ENCODE results near the gene CCDC28A. TPM values are rescaled to one million over a fixed set of nuclear protein-coding genes. Genes with fewer than 3 reads are reported as not detected.
A peak's percentile ranks its signal among the peaks of the same experiment; 100 is the strongest.

The CCDC28A gene
- total RNA-seq, 1 experiment from 2014 or later = 40.8 TPM

DNA sequence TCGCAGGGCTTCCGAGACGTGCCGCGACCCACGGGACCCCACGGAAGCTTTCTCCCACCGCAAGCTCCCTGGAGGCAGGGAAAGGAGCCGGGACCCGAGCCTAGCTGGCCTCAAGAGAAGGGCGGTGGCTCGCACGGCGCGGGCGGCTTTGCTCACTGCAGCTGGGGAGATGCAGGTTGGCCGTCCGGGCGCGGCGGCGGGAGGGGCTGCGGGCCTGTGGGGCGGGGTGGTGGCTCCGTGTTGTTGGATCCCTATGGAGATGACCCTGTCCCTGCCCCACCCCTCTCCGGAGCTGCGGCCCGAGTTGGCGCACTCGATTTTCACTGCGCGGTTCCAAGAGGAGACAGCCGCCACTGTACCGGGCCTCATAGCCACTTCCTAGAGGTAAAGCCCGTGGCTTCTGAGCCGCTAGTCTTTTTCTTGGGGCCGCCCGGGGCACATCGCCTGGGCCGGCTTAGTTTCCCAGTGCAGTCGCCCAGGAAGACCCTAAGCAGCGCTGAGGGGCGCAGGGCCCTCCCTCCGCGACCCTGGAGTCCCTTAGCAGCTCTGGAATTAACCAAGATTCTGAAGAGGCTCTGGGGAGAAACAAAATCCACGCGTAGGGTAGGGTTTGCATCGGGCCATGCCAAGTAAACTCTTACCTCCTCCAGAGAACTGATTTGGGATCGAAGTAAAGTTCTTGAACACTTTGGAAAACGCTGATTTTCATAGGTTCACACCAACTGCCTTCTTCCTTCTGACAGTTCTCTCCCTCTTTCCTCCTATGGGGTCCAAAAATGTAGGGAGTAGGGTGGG is 22.4 kb downstream of the CCDC28A start, which contains the start of gene ECT2L:
Gene ECT2L, plus strand, starts transcription at position 279 of the 795 bp plus-strand sequence. CDS start 17,188 bp downstream, outside the sequence.
- peak; percentile 68 for DNase-seq (ENCODE audit: low read depth)

DNA sequence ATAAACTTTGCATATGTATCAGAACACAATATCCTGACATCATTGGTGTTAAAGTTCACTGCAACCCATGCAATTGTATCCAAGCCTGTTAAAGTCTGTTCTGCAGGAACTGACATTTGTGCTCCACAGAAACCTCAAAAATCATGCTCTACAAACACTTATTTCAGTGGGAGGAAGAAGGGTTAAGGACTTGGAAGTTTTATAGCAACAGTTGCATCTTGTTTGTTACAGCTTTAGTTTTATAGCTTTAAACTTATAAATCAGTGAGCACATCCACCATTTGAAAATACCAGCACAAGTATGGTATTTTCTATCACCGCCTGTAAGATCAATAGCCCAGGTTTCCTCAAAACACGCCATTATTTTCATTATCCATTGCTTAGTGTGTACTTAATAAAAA is 23.2 kb downstream of the CCDC28A start:
- DNase-seq (ENCODE audit: low read depth) = no peak

DNA sequence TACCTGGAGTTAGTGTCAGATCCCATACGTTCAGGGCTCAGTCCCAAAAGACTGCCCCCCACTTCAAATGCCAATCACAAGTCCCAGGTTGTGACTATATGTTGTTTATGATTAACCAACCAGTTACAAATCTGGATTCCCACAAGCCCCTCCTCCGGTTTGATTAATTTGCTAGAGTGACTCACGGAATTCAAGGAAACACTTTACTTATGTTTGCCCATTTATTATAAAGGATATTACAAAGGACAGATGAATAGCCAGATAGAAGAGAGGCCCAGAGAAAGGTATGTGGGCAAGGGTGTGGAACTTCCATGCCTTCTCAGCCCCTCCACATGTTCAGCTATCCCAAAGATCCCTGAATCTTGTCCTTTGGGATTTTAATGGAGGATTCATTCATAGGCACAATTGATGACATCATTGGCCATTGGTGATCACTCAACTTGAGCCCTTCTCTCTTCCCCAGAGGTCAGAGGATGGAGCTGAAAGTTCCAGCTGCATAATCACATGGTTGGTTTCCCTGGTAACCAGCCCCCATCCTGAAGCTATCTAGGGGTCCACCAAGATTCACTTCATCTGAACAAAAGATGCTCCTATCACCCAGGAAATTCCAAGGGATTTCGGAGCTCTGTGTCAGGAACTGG is 24.4 kb downstream of the CCDC28A start:
- DNase-seq (ENCODE audit: low read depth) = no peak

DNA sequence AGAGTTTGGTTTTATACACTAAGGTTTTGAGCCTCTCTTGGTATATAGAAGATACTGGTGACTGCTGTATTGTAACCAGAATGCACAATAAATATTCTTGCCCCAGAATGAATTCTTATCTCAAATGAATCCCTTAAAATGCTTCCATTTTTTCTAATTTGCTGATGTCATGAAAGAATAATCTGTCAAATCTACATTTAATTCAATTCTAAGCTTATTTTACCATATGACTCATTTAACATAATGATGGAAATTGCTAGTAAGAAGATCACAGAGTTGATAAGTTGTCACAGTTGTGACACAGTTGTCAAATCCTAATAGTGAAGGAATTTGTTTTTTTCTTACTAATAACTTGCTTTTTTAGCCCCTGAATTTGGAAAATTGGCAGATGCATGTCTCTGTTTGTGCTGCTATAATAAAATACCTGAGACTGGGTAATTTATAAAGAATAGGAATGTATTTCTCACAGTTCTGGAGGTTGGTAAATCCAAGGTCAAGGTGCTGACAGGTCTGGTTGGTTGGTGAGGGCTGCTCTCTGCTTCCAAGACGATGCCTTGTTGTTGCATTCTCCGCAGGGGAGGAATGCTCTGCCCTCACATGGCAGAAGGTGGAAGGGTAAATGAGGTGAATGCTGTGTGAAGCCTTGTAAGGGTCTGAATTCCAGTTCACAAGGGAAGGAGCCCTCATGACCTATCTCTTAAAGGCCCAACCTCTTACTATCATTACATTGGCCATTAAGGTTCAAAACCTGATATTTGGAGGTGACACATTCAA is 27.0 kb downstream of the CCDC28A start:
- DNase-seq (ENCODE audit: low read depth) = peak; percentile 37

DNA sequence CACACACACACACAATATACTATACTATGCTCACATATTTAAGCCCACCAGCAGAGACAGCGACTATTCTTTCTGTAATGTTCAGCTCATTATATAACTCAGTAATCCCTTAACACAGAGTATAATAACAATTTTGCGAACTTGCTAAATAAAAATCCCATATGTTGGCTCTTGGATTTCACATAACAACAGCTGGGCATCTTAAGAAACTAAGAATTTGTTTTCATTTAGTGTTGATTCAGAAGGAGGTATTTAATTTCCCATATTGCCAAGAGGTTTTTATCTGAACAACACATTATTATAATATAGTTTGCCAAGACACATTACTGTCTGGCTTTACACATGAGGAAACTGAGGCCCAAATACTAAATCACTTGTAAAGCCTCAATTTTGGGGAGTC is 29.8 kb downstream of the CCDC28A start:
- no peak for DNase-seq (ENCODE audit: low read depth)

DNA sequence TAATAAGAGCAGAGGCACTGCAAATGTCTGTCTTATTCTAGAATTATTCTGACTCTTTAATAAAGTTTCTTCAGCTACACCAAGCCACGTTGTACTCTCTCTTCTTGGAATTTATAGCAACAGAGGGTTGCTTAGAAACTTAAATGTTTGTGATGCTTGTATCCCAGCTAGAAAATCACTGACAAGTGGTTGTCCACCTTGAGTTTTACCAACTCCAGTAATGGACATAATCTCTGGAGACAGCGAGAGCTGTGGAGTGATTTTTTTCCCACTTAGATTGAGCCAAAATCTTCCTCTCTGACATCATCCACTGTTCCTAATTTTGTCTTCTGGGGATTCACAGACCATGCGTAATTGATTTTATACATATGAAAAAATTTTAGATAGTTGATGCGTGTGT is 30.3 kb downstream of the CCDC28A start:
- no peak for DNase-seq (ENCODE audit: low read depth)

DNA sequence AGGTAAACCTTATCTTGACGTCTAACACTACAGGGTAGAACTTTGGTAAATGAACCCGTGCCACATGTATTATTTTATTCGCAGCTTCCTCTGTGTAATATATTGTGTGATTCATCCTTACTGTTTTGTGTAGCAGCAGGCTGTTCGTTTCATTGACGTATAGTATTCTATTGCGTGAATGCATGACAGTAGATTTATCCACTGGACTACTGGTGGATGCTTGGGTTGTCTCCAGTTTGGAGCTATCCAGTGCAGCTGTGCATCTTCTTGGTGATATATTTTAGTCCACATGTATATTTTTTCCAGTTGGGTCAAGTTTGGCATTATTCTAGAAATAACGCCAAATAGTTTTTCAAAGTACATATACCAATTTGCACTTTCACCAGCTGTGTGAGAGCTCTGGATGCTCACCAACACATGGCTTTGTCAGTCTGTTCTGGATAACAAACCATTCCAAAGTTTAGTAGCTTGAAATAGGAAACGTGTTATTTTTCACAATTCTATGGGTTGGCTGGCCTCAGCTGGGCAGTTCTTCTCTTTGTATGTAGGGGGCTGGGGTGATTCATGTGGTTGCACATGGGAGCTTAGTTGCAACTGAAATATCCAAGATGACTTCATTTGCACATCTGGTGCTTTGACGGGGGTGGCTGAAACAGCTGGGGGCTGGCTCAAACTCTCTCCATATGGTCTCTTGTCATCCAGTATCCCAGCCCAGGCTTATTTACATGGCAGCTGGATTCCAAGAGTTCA is 31.6 kb downstream of the CCDC28A start:
- DNase-seq (ENCODE audit: low read depth) = no peak

DNA sequence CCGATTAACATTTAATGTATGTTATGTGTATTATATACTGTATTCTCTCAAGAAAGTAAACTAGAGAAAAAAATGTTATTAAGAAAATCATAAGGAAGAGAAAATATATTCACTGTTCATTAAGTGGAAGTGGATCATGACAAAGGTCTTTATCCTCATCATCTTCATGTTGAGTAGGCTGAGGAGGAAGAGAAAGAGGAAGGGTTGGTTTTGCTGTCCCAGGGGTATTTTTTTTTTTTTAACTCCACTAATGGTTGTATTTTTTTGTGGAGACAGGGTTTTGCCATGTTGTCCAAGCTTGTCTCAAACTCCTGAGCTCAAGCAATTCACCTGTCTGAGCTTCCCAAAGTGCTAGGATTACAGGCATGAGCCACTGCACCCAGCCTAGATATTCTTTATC is 33.3 kb downstream of the CCDC28A start:
- no peak for DNase-seq (ENCODE audit: low read depth)

DNA sequence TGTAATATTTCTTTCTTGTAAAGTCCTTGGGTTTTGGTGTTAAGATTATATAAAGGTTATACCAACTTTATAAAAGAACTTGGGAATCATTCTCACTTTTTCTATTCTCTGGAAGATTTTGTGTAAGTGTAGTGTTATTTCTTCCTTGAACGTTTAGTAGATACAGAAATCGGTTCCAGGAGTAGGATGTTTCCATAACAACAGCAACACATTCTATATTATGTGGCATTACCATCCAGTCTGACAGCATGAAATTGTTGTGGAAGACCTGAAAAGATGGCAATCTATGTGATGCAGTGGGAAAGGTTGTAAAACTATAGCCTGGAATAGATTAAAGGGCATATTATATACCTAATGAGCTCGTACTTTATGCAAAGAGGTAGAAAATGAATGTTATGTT is 36.1 kb downstream of the CCDC28A start:
- DNase-seq (ENCODE audit: low read depth) = no peak

DNA sequence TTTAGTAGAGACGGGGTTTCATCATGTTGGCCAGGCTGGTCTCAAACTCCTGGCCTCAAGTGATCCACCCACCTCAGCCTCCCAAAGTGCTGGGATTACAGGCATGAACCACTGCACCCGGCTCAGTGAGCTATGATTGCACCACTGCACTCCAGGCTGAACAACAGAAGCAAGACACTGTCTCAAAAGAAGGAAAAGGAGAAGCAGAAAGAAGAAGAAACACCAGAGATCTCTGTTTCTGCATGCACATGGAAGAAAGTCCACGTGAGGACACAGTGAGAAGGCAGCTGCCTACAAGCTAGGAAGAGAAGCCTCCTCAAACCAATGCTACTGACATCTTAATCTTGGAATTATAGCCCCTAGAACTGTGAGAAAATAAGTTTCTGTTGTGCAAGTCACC is 38.3 kb downstream of the CCDC28A start:
- no peak for DNase-seq (ENCODE audit: low read depth)

DNA sequence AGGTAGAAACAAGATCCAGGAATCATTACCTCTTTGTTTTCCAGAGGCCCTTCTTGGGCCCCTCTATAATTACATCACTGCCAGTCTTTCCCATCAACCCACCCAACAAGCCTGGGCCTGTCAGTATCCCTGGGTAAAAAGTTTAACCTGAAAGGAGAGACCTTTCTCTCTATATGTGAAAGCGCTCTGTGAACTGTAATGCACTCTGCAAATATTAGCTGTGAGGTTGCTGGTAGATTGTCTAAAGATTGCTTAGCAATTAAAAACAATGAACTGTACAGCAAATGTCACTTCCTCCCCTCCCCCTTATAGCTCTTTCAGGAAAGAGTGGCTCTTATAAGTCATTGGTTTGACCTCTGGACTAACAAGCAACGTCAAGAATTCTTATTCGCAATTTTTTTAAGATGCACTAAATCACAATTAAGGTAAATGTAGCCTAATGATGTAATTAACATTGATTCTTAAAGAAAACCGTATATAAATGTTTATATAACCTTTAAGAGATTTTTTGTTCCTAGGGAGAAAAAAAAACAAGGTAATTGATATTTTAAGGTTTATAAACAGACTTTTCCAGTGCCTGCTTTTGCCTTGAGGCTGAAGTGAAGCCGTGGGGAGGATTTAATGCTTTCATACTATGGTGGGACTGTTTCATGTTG is 40.7 kb downstream of the CCDC28A start:
- no peak for DNase-seq (ENCODE audit: low read depth)

DNA sequence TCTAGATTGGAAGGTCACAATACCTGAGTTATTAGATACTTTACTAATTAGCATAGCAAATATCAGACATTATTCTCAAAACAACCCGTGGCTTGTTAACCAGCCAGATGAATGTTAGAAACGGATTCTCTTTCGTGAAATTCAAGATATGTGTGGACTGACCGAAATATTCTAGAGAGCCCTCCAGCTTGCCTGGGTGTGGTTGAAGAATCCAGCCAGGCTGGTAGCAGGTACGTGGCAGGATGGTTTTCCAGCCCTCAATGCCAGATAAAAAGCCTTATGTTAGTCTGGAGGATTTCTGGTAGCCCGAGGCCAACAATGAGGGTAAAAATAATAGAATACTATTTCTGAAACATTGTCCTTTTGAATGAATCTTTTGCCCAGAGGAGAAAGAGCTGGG is 41.7 kb downstream of the CCDC28A start:
- DNase-seq (ENCODE audit: low read depth) = no peak

DNA sequence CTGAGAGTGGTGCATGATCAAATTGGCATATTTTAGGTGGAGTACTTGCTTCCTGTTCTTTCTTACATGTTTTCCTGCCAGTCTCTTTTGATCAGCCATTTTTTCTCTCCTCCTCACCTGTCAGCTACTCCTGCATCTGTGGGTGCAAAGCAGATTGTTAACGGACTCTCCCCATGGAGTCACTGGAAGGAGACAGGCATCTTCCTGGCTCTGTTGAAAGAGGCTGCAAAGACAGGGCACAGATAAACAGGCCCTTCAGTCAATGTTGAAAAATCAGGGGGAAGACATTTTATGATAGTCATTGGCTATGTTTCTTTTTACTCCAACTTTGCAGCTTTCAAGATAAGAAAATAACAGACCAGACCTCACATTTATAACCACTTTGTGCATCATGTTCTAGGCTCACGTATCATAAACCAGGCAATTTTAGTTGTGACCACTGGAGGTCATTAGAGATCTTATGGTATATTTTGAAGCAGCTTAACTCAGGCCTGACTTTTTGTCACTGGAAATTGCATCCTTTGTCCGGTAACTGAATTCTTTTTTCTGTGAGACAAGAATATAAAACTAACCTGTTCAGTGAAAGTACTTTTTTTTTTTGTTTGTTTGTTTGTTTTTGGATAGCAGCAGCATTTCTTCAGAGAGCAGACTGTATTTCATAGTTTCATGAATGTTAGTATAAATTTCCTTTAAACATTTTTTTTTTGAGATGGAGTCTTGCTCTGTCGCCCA is 42.4 kb downstream of the CCDC28A start:
- DNase-seq (ENCODE audit: low read depth) = peak; percentile 80

DNA sequence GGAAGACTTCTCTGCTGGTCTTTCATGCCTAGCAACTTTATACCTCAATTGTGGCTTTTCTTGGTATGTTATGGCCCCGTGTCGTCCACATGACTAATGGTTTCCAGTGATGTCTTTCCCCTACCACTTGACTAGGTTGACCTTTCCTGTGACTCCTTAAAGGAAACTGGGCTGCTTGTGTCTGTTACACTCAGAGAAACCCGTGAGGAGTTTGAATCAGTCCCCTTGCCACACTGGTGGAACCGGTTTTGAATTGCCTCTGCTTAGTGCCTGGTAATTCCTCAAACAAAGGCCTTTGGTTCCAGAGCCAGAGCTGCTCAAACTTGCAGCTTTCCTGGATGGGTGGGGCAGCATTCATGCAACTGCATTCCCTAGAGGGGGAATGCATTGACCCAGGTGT is 44.2 kb downstream of the CCDC28A start:
- DNase-seq (ENCODE audit: low read depth) = peak; percentile 97

DNA sequence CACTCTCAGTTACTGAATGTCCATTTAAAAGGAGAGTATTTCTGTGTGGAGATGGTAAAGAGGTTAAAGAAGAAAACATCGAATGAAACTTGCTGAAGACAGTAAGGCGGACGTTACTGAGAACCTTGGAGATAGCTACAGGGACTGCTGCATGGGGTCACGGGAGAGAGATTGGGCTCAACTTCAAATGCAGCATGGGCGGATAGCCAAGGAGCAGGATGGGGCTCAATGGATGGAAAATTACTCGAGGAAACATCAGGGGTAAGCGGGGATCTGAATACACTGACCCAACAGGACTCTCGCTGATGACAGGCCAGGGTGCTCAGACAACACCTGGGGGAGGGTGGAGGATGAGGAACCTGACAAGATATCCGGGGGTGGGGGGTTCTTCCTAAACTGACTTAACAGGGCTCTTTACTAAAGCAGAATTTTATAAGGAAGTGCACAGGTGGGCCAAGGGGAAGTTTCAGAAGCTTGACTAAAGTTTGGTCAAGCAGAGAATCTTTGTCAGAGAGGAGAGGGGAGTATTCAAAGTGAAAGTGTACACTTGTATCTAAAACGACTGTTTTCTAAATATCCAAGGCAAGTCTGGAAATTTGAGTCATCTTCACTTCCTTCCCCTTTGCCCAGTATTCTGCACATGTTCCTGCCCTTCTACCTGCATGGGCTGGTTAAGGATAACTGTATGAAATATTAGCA is 45.1 kb downstream of the CCDC28A start:
- peak; percentile 21 for DNase-seq (ENCODE audit: low read depth)

DNA sequence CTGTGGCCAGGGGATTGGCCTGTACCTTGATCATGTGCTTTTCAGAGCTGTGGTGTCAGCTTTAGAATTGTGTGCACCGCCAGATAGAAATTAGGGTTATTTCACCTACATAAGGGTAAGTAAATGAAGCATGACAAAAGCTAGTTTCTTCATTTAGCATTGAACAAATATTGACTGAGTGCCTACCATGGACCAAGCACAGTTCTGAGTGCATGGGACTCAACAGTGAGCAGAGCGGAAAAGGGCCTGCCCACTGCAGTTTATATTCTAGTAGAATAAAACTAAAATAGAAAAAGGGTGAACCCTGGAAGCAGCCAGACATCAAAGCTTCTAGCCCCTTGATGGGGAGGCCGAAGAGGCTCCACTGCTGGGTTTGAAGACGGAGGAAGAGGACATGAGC is 48.0 kb downstream of the CCDC28A start:
- DNase-seq (ENCODE audit: low read depth) = no peak

DNA sequence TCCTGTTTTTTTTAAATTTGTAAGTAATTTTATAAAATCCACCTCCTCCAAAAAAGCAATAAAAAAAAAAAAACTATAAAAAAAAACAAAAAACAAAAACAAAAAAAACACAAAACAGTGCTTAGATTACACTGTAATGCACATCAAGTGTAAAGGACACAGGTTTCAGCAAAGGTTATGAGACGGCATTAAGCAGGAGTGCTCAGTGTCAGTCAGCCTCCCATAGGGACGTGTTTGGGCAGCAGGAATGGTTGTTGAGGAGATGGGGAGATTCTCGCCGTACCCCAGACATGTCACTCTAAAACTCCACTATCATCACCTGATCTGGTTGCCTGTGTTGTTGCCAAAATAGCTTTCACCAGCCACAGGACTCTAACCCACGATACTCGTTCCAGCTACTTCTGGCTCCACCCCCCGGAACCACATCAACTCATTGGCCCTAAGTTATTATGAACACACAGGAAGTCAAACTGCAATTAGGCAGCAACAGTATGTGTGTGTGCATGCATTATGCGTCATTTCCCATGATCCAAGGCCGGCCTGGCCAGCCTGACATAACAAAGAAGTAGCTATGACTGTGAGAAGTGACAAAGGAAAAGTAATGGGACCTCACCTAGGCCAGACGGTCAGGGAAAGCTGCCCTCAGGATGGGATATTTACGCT is 51.0 kb downstream of the CCDC28A start:
- peak; percentile 35 for DNase-seq (ENCODE audit: low read depth)

DNA sequence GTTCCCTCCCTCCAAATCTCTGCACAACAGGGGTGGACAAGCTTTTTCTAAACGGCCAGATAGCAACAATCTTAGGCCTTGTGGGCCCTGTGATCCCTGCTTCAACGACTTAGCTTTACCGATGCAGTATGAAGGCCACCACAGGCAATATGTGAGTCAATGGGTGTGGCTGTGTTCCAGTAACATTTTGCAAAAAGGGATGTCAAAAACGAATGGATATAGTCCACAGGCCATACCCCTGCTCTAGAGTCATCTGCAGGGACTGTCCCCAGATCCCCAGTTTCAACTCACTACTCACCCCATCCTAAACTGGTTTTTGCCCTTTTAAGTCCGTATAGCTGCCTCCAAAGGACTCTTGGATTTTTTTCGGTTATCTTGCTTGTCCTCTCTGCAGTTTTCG is 56.7 kb downstream of the CCDC28A start:
- no peak for DNase-seq (ENCODE audit: low read depth)

DNA sequence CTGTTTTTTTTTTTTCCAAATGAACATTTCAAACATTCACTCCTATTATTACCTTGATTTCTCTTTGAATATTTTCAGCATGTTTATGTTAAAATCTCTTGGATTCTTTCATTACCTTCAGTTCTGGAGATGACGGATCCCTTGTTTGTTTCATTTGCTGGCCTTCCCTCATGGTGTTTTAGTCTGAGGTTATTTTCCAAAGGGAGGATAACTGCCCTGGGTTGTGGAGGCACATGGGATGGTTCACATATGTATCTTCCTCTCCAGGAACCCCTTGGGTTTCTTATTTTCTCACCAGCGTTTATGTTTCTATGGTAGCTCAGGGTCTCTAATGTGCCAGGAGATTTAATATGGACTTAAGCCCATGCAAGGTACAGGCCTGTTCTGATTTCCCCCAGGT is 58.6 kb downstream of the CCDC28A start:
- no peak for DNase-seq (ENCODE audit: low read depth)
